Right forelimb (tissue), 1 donor: Measurements from ENCODE around the gene GARIN3.
A peak's percentile ranks its signal among the peaks of the same experiment; 100 is the strongest.

Experiments
- DNase-seq: peaks from one replicate; pipeline ENCODE4 v3.0.0-alpha.2; 2018

GARIN3 gene

GRCh38 chr5:157143127-157143971 lies 22.7 kb downstream of the GARIN3 start:
- peak; percentile 70 for DNase-seq

- peak; percentile 91 for DNase-seq
Measured at GRCh38 chr5:157142317-157143126, 23.5 kb downstream of the GARIN3 start, which contains the start of gene MED7. Gene MED7 (minus strand): TSS chr5:157142865. CDS start chr5:157139431, 3,434 bp downstream.

- DNase-seq = no peak
Measured at GRCh38 chr5:157137691-157138090, 28.4 kb downstream of the GARIN3 start.

- DNase-seq = no peak
Measured at GRCh38 chr5:157132281-157132612, 33.8 kb downstream of the GARIN3 start.

GRCh38 chr5:157130925-157131324 lies 35.1 kb downstream of the GARIN3 start:
- DNase-seq = no peak

- no peak for DNase-seq
Measured at GRCh38 chr5:157121709-157122108, 44.4 kb downstream of the GARIN3 start.

- no peak for DNase-seq
Measured at GRCh38 chr5:157120102-157120501, 46.0 kb downstream of the GARIN3 start.

- DNase-seq = no peak
Measured at GRCh38 chr5:157116483-157116954, 49.5 kb downstream of the GARIN3 start.

GRCh38 chr5:157115502-157115901 lies 50.6 kb downstream of the GARIN3 start:
- DNase-seq = no peak

GRCh38 chr5:157115012-157115411 lies 51.1 kb downstream of the GARIN3 start:
- DNase-seq = no peak

GRCh38 chr5:157113002-157113401 lies 53.1 kb downstream of the GARIN3 start:
- DNase-seq = no peak
